ENCODE results near the gene MCCC1. TPM values are rescaled to one million over a fixed set of nuclear protein-coding genes. Genes with fewer than 3 reads are reported as not detected.

MCCC1 gene
- total RNA-seq, 1 donor from 2014 or later = 26.0 TPM

DNA sequence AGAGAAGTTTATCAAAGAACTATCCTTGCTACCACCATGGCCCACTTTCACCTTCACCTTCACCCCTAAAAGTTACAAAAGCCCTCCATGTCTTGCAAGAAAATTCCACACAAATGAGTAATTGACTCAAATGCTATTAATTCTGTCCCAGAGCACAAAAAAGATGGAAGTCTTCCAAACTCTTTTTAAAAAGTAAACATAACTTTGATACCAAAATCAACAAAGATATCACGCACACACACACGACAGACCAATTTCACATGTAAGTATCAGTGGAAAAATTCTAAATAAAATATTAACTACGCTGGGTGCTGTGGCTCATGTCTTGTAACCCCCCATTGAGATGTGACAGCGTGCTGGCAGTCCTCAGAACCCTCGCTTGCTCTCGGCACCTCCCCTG lies 1.1 kb upstream of the MCCC1 start:
- TF ChIP-seq, protein P1, sequence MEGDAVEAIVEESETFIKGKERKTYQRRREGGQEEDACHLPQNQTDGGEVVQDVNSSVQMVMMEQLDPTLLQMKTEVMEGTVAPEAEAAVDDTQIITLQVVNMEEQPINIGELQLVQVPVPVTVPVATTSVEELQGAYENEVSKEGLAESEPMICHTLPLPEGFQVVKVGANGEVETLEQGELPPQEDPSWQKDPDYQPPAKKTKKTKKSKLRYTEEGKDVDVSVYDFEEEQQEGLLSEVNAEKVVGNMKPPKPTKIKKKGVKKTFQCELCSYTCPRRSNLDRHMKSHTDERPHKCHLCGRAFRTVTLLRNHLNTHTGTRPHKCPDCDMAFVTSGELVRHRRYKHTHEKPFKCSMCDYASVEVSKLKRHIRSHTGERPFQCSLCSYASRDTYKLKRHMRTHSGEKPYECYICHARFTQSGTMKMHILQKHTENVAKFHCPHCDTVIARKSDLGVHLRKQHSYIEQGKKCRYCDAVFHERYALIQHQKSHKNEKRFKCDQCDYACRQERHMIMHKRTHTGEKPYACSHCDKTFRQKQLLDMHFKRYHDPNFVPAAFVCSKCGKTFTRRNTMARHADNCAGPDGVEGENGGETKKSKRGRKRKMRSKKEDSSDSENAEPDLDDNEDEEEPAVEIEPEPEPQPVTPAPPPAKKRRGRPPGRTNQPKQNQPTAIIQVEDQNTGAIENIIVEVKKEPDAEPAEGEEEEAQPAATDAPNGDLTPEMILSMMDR (conservative IDR thresholded peaks at IDR 0.05; ENCODE audit: low read depth, low read length) = no peak
- DNase-seq (ENCODE audit: low read depth) = no peak
- H3K4me3 ChIP-seq (ENCODE audit: low read depth, low read length) = no peak overlapping the region

DNA sequence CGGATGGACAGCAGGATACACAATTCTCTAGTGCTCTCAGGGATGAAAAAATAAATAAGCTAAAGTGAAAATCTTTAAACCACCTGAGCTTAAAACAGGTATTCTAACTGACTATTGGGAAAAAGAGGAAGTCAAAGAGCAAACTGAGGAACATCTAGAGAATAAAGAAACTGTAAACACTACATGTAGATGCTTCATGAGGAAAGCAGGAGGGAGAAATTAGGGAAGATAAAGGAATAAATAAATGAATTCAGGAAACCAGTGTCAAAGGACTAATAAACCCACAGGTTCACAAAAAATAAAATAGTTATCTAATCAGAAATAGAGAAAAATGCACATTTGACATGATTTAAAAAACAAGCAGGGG lies 525 bp upstream of the MCCC1 start:
- DNase-seq (ENCODE audit: low read depth) = no peak
- TF ChIP-seq, protein P1 (conservative IDR thresholded peaks at IDR 0.05; ENCODE audit: low read depth, low read length) = no peak
- H3K4me3 ChIP-seq (ENCODE audit: low read depth, low read length) = peak overlapping the region; percentile 37

DNA sequence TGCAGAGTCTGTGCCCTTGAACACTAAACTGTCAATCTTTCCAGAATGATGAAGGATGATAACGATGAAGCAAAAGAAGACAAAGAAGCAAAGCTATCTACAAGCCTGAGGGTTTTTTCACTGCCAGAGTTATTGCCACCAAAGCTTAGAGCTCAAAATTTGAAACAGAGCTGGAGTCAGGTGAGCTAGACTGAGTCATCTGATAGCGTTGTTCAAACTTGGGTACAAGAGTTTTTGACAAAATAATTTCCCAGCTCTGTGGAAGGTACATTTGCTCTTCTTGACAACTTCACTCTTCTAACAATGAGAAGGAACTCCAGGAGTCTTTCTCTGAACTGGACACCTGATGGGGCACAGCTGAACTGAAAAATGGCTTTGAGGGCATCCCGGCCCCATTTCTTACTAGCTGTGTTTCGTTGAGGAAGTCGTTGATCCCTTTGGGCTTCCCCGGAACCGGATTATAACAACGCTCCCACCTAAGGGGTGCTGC lies 715 bp downstream of the MCCC1 start:
- peak overlapping the region; percentile 90 for H3K4me3 ChIP-seq (ENCODE audit: low read depth, low read length)
- no peak for DNase-seq (ENCODE audit: low read depth)
- TF ChIP-seq, protein P1 (conservative IDR thresholded peaks at IDR 0.05; ENCODE audit: low read depth, low read length) = no peak

DNA sequence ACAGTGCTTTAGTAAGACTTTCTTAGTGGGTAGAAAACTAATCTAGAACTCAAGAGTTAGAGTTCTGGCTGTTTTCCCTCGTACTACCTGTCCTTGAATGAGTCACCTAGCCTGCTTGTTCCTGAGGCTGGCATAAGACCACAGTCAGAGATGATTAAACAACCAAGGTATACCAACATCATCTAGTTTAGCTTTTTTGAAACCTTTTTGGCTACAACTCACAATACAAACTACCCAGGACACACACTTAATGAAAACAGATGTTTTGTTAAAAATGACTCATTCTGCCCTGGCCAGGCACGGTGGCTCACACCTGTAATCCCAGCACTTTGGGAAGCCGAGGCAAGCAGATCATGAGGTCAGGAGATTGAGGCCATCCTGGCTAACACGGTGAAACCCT lies 4.6 kb downstream of the MCCC1 start:
- no peak overlapping the region for H3K4me3 ChIP-seq (ENCODE audit: low read depth, low read length)
- TF ChIP-seq, protein P1 (conservative IDR thresholded peaks at IDR 0.05; ENCODE audit: low read depth, low read length) = no peak
- DNase-seq (ENCODE audit: low read depth) = peak; percentile 22

DNA sequence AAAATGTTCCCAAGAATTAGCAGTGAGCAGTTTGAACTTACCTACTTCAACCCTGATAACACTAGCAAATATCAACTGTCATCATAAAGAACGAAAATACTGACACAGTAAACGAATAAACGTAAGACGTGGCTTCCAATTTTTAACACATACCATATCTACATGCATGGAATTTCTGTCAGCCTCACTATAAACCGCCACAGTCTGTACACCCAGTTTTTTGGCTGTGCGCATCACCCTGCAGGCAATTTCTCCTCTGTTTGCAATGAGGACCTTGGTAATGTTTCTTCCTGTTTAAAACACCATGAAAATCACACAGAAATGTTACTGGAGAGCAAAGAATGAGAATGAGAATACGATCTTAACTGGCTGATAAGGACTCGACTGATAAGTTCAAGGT lies 7.0 kb downstream of the MCCC1 start:
- DNase-seq (ENCODE audit: low read depth) = no peak
- TF ChIP-seq, protein P1 (conservative IDR thresholded peaks at IDR 0.05; ENCODE audit: low read depth, low read length) = no peak
- H3K4me3 ChIP-seq (ENCODE audit: low read depth, low read length) = no peak overlapping the region

DNA sequence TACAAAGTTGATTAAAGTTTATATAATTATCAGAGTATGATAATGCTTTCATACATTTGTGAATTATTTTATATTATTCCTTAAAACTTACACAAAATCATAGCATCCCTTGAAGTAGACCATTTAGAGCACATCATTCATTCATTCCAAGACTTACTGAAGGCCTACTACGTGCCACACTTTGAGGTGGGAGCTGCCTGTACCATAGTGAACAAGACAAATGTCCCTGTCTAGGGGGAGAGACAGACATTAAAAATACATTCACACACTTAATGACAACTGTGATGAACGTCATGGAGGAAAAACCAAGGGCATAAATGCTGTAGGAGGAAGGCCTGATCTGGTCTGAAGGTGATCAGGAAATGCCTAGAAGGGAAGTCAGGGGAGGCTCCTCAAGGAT lies 12.1 kb downstream of the MCCC1 start:
- no peak overlapping the region for H3K4me3 ChIP-seq (ENCODE audit: low read depth, low read length)
- TF ChIP-seq, protein P1 (conservative IDR thresholded peaks at IDR 0.05; ENCODE audit: low read depth, low read length) = no peak
- DNase-seq (ENCODE audit: low read depth) = no peak

DNA sequence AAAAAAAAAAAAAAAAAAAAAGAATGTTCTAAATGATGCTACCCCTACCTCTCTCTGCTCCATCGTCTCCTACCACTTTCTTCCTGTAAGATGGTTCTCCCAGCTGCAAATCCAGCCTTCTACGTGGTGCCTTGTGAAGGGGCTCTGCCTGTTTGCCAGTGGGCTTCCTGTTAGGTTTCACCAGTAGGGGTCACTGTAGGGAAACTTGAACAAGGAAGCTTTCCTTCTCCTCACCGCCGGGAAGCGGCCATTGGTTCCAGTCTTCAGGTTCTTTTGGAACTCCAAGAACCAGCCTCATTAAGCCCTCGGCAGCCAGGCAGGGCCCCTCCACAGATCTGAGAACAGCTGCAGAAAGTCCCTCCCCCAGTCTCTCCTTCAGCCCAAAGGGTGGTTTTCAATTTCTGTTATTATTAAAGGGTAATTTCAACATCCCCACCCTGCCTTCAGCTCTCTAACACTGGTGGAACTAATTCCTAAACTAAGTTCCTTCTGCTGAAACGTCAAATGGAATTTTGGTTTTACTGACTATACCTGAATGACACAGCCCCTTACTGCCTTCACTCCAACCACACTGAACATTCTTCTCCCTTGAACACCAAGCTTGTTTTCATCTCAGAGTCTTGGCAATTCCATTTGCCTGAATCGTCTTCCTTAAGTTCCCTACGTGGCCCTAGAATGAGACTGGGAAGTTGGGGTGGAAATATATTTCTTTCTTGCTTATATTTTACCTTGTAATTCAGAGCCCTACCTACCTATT lies 13.5 kb downstream of the MCCC1 start:
- H3K4me3 ChIP-seq (ENCODE audit: low read depth, low read length) = no peak overlapping the region
- TF ChIP-seq, protein P1 (conservative IDR thresholded peaks at IDR 0.05; ENCODE audit: low read depth, low read length) = peak; percentile 61
- DNase-seq (ENCODE audit: low read depth) = no peak
